ENCODE measurements around the gene MAGEC1.
"Not testable (repeated sequence)": the region's sequence is repeated elsewhere in the genome, so short reads cannot be mapped to it uniquely, and the experiment has no call there.

Gene MAGEC1, protein sequence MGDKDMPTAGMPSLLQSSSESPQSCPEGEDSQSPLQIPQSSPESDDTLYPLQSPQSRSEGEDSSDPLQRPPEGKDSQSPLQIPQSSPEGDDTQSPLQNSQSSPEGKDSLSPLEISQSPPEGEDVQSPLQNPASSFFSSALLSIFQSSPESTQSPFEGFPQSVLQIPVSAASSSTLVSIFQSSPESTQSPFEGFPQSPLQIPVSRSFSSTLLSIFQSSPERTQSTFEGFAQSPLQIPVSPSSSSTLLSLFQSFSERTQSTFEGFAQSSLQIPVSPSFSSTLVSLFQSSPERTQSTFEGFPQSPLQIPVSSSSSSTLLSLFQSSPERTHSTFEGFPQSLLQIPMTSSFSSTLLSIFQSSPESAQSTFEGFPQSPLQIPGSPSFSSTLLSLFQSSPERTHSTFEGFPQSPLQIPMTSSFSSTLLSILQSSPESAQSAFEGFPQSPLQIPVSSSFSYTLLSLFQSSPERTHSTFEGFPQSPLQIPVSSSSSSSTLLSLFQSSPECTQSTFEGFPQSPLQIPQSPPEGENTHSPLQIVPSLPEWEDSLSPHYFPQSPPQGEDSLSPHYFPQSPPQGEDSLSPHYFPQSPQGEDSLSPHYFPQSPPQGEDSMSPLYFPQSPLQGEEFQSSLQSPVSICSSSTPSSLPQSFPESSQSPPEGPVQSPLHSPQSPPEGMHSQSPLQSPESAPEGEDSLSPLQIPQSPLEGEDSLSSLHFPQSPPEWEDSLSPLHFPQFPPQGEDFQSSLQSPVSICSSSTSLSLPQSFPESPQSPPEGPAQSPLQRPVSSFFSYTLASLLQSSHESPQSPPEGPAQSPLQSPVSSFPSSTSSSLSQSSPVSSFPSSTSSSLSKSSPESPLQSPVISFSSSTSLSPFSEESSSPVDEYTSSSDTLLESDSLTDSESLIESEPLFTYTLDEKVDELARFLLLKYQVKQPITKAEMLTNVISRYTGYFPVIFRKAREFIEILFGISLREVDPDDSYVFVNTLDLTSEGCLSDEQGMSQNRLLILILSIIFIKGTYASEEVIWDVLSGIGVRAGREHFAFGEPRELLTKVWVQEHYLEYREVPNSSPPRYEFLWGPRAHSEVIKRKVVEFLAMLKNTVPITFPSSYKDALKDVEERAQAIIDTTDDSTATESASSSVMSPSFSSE

GRCh38 chrX:141903400-141904155 lies at the start of gene MAGEC1:
Gene MAGEC1 (plus strand): TSS chrX:141903894. CDS start chrX:141905073, 1,179 bp downstream.
- DNase-seq: no peak

- DNase-seq: no peak
Measured at GRCh38 chrX:141857479-141857878, 46.2 kb upstream of the MAGEC1 start.

DNA sequence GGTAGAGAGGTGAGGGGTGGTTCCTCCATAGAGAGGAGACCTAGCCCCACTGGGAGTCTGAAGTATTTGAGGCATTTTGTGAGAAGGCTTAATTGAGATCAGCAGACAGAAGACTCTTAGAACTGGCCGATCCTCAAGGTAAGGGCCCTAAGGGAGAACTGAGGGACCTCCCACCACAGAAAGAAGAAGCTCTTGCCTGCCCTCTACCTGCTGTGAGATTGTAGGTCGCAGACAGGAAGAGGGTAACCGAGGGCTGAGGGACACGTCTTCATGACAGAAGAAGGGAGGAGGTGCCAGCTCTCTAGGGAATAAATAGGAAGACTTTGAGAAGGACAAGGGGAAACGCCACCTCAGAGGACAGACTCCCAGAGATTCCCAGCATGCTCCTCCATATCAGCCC lies 24.1 kb upstream of the MAGEC1 start:
- DNase-seq: no peak

GRCh38 chrX:141888811-141889210 lies 14.9 kb upstream of the MAGEC1 start:
- DNase-seq: not testable (repeated sequence)

- no peak for DNase-seq
Measured at GRCh38 chrX:141894733-141895132, 9.0 kb upstream of the MAGEC1 start.

GRCh38 chrX:141897690-141898089 lies 6.0 kb upstream of the MAGEC1 start:
- no peak for DNase-seq

DNA sequence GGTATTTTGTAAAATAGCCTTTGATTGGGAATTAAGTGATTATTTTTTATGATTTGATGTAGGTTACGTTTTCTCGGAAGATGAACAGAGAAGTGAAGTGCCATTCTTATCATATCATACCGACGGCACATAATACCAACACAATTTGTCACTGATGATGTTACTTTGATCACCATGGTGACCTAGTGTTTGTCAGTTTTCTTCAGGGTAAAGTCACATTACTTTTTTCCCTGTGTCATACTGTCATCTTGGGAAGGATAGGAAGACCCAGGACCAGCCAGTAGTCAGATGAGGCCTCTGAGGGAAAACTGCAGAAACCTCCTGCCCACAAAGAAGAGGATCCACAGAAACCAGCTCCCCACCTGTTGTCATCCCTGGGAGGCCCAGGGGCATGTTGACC lies 1.3 kb upstream of the MAGEC1 start:
- no peak for DNase-seq

DNA sequence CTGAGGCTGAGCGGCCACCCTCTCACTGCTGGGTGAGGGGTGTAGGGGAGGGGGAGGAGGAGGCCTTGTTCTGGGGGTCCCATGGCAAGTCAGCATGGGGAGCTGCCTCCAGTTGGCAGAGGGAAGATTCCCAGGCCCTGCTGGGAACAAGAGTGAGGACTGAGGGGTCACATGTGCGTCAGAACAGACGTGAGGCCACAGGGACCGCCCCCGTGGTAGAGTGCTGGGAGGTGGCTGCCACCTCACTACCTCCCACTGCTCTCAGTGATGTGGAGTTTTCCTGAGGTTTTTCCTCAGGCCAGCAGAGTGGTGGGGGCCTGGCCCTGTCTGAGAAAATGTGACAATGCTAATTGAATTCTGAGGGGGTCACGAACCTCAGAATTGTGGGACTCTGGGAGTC lies 568 bp downstream of the MAGEC1 start:
- no peak for DNase-seq

GRCh38 chrX:141917801-141918200 lies 14.1 kb downstream of the MAGEC1 start:
- DNase-seq: no peak

- no peak for DNase-seq
Measured at GRCh38 chrX:141924293-141924692, 20.6 kb downstream of the MAGEC1 start.

DNA sequence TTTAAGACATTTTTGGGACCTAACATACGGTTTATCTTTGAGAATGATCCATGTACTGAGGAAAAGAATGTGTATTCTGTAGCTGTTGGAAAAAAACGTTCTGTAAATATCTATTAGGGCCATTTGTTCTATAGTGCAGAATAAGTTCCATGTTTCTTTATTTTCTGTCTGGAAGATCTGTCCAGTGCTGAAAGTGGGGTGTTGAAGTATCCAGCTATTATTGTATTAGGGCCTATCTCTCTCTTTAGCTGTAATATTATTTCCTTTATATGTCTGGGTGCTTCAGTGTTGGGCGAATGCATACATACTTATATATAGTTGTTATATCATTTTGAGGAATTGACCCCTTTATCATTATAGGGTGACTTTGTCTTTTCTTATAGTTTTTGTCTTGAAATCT lies 24.7 kb downstream of the MAGEC1 start:
- no peak for DNase-seq

- no peak for DNase-seq
Measured at GRCh38 chrX:141934059-141934641, 30.5 kb downstream of the MAGEC1 start.

DNA sequence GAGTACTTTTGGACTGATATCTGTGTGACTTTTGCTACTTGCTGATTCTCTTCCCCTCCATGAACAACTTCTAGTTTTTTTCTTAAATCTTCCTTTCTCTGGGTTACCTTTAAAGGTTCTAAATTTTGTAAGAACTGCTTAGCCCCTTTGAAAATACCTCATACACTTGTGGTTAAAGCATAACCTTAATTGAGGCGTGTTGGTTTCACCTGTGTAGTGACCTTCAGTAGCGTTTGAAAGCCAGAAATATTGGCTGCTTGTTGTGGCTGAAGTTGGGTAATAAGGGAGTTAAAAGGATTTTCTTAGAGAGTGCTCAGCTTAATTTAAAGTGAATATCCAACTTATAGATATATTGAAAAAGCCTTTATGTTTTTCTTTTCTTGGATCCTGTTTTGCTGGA lies 32.0 kb downstream of the MAGEC1 start:
- DNase-seq: no peak

DNA sequence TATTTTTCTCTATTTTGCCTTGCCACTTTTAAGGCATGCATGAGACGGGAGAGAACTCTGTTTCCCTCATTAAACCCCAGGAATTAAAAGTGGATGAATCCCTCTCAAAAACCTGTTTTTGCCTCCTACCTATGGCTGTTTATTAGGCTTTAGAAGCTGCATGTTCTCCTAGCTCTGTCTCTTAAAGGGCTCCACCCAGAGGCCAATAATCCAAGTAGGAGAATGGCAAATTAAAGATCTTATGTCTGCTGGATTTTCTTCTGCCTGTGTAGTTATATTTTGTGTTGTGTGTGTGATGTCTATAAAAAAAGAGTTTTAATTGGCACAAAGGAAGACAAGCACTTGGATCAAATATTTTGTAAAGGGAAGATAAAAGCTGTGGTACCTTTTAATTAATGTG lies 32.4 kb downstream of the MAGEC1 start:
- DNase-seq: no peak

DNA sequence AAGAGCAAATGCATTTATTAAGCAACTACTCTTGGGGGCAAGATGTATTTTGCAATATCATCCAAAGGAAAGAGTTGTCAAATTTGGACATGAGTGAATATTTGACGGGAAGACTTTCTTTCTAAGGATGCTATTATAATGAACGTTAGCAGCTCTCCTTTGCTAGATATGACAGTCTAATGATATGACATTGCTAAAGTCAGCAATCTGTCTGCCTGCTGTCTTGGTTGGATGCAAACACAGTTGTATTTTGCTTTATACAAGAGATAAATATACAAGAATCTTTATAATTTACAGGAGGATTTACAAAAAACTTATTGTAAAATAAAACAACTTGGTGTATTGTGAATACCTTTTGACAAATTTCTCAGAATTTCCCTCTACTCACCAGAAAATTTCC lies 37.5 kb downstream of the MAGEC1 start:
- DNase-seq: no peak

DNA sequence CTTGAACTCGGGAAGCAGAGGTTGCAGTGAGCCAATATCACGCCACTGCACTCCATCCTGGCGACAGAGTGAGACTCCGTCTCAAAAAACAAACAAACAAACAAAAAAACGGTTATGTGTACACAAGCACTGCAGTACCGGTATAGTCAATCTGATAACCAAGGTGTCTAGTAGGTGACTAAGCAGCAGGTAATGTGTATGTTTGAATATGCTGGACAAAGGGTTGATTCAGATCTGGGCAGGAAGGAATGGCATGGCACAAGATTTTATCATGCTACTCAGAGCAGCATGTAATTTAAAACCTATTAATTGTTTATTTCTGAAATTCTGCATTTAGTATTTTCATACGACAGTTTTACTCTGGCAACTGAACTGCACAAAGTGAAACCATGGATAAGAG lies 41.7 kb downstream of the MAGEC1 start:
- DNase-seq: no peak

GRCh38 chrX:141947350-141947749 lies 43.7 kb downstream of the MAGEC1 start:
- no peak for DNase-seq

GRCh38 chrX:141952603-141953002 lies 48.9 kb downstream of the MAGEC1 start:
- no peak for DNase-seq

DNA sequence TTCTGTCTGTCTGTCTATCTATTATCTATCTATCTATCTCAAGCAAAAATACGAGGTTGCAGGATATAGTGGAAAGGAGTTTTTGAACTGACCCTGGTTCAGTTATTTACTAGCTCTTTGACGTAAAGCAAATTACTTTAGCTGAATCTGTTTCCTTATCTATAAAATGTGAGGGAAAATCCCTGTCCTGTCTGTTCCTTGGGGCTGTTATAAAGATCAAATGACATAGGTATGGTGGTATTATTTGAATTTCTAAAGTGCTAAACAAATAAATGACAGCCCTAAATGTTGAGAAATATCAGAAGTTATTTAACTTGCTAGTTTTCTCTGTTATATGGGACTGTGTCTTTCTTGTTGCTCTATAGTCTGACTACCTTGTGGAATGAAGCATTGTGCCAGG lies 55.0 kb downstream of the MAGEC1 start:
- no peak for DNase-seq

Measured in inflammatory macrophage treated with lipopolysaccharide for 1 hour (primary cell).